ENCODE data around the gene TMEM164. TPM values are rescaled to one million over a fixed set of nuclear protein-coding genes. Genes with fewer than 3 reads are reported as not detected.
A peak's percentile ranks its signal among the peaks of the same experiment; 100 is the strongest.

Gene TMEM164
- total RNA-seq, 6 experiments from 2014 or later: 8.5 to 12.5 (median 9.6) TPM

- TF ChIP-seq, protein P1, sequence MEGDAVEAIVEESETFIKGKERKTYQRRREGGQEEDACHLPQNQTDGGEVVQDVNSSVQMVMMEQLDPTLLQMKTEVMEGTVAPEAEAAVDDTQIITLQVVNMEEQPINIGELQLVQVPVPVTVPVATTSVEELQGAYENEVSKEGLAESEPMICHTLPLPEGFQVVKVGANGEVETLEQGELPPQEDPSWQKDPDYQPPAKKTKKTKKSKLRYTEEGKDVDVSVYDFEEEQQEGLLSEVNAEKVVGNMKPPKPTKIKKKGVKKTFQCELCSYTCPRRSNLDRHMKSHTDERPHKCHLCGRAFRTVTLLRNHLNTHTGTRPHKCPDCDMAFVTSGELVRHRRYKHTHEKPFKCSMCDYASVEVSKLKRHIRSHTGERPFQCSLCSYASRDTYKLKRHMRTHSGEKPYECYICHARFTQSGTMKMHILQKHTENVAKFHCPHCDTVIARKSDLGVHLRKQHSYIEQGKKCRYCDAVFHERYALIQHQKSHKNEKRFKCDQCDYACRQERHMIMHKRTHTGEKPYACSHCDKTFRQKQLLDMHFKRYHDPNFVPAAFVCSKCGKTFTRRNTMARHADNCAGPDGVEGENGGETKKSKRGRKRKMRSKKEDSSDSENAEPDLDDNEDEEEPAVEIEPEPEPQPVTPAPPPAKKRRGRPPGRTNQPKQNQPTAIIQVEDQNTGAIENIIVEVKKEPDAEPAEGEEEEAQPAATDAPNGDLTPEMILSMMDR (IDR thresholded peaks at IDR 0.05): no peak
- no peak for DNase-seq
- Mint-ChIP-seq H3K36me3 (ENCODE audit: low read depth) (no peaks in the 10 kb centered on the region; the same call in 1 of the 2 replicates), H3K9me3 (no peaks in the 10 kb centered on the region), H3K27me3 (ENCODE audit: insufficient read depth) (no peaks in the 10 kb centered on the region; the same call in 1 of the 2 replicates), H3K27ac (peak overlapping the region; percentile 24; the same call in 1 of the 2 replicates), H3K4me3 (no peak overlapping the region), H3K4me1 (ENCODE audit: low read depth) (peaks cover 12% of the 10 kb centered on the region)
Measured at GRCh38 chrX:110060846-110061537, 58.1 kb downstream of the TMEM164 start.

GRCh38 chrX:110062919-110063318 lies 60.0 kb downstream of the TMEM164 start:
- TF ChIP-seq, protein P1 (IDR thresholded peaks at IDR 0.05): no peak
- Mint-ChIP-seq H3K9me3 (no peaks in the 10 kb centered on the region), H3K4me1 (ENCODE audit: low read depth) (peaks cover 12% of the 10 kb centered on the region), H3K27me3 (ENCODE audit: insufficient read depth) (no peaks in the 10 kb centered on the region; the same call in 1 of the 2 replicates), H3K27ac (no peak overlapping the region), H3K4me3 (no peak overlapping the region), H3K36me3 (ENCODE audit: low read depth) (no peaks in the 10 kb centered on the region; the same call in 1 of the 2 replicates)
- no peak for DNase-seq

DNA sequence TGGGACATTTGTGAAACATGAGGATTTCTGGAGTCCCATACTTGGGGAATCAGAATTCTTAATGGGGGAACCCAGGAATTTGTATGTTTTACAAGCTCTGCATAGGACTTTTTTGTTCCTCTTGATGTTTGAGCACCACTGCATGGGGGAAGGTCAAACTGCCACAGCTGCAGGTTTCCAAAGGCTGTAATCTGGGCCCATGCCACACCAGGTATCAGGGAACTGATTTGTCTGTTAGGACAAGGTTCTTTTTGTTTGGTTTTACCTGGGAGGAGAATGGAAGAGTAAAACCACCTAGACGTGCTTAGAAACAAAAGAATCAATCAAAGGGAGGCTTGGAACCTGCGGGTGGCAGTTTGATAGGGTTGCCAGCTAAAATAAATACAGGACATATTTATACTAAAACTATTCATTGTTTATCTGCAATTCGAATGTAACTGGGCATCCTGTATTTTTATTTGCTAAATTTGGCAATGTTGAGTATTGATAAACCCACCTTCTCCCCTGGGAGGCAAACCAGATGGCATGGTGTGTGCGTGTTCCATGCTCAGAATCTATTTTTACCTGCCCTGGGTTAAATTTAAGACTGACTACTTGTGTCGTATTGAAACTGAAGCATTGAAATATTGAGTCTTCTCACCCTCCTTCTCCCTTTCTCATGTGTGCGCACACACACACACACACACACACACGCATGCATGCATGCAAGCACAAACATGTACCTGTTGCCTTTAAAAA lies 63.7 kb downstream of the TMEM164 start:
- H3K36me3 Mint-ChIP-seq (ENCODE audit: low read depth): no peaks in the 10 kb centered on the region; the same call in 1 of the 2 replicates
- H3K27me3 Mint-ChIP-seq (ENCODE audit: insufficient read depth): no peaks in the 10 kb centered on the region; the same call in 1 of the 2 replicates
- DNase-seq: no peak
- H3K4me3 Mint-ChIP-seq: no peak overlapping the region
- H3K9me3 Mint-ChIP-seq: no peaks in the 10 kb centered on the region
- H3K4me1 Mint-ChIP-seq (ENCODE audit: low read depth): peaks cover under 1% of the 10 kb centered on the region; the same call in 1 of the 2 replicates
- TF ChIP-seq, protein P1 (IDR thresholded peaks at IDR 0.05): no peak
- no peak overlapping the region for H3K27ac Mint-ChIP-seq

GRCh38 chrX:110070970-110071369 lies 68.1 kb downstream of the TMEM164 start:
- no peak for DNase-seq
- no peaks in the 10 kb centered on the region for H3K4me1 Mint-ChIP-seq (ENCODE audit: low read depth)
- H3K36me3 Mint-ChIP-seq (ENCODE audit: low read depth): peaks cover 2% of the 10 kb centered on the region
- no peaks in the 10 kb centered on the region for H3K27me3 Mint-ChIP-seq (ENCODE audit: insufficient read depth)
- TF ChIP-seq, protein P1 (IDR thresholded peaks at IDR 0.05): no peak
- H3K9me3 Mint-ChIP-seq: no peaks in the 10 kb centered on the region
- no peak overlapping the region for H3K27ac Mint-ChIP-seq
- no peak overlapping the region for H3K4me3 Mint-ChIP-seq

GRCh38 chrX:110081320-110081719 lies 78.4 kb downstream of the TMEM164 start:
- Mint-ChIP-seq H3K27ac (peak overlapping the region; percentile 59; the same call in 1 of the 2 replicates), H3K4me1 (ENCODE audit: low read depth) (peaks cover 36% of the 10 kb centered on the region), H3K27me3 (ENCODE audit: insufficient read depth) (no peaks in the 10 kb centered on the region), H3K9me3 (no peaks in the 10 kb centered on the region), H3K36me3 (ENCODE audit: low read depth) (peaks cover 5% of the 10 kb centered on the region), H3K4me3 (no peak overlapping the region)
- no peak for DNase-seq
- TF ChIP-seq, protein P1 (IDR thresholded peaks at IDR 0.05): no peak

All from HFFc6 (cell line).